ENCODE data around the gene SOX13. TPM values are rescaled to one million over a fixed set of nuclear protein-coding genes. Genes with fewer than 3 reads are reported as not detected.

SOX13 gene
- total RNA-seq, 1 experiment from 2014 or later, result 171 TPM

DNA sequence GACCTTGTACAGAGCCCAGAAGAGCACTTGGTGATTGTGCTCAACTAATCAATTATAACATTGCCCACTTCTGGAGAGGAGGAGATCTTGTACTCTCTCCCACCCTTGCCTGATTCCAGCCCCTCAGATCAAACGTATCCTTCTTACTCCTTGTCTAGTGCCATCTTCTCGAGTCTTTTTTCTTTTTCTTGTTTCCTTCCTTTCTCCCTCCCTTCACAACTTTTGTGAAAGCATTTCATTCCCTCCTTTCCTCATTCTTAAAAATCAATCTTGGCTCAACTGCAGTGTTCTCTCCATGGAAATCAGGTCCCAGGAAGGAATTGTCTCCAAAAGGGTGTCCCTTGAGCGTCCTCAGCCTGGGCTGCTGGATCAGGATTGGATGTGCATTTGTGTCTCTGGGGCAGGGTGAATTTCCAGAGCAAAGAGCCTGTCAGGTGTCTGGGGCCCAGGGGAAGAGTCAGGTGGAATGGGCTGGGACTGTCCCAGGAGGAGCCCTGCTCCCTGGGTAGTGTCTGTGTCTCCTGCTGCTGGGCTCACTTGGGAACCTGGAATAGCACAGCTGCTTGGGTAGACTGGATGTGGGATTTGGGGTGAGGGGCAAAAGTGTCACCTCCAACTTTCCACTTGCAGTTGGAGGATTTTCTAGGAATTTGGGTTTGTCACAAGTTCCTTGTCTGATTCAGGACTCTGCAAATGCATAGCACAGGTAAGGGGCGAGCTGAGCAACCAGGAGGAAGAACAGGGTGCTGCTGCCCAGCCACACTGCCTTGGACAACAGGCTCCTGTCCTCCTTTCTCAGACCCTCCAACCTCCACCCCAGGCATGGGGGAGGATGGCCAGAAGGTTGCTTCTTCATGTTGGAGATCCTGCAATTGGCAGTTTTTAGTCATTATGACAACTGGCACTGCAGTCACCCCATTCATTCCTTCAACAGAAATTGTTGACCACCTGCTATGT, 3.3 kb downstream of the SOX13 start (continued):
- TF ChIP-seq, protein P1, sequence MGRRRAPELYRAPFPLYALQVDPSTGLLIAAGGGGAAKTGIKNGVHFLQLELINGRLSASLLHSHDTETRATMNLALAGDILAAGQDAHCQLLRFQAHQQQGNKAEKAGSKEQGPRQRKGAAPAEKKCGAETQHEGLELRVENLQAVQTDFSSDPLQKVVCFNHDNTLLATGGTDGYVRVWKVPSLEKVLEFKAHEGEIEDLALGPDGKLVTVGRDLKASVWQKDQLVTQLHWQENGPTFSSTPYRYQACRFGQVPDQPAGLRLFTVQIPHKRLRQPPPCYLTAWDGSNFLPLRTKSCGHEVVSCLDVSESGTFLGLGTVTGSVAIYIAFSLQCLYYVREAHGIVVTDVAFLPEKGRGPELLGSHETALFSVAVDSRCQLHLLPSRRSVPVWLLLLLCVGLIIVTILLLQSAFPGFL (CRISPR knock-in tag; IDR thresholded peaks at IDR 0.05; ENCODE audit: borderline replicate concordance), result no peak
- TF ChIP-seq, protein P2, sequence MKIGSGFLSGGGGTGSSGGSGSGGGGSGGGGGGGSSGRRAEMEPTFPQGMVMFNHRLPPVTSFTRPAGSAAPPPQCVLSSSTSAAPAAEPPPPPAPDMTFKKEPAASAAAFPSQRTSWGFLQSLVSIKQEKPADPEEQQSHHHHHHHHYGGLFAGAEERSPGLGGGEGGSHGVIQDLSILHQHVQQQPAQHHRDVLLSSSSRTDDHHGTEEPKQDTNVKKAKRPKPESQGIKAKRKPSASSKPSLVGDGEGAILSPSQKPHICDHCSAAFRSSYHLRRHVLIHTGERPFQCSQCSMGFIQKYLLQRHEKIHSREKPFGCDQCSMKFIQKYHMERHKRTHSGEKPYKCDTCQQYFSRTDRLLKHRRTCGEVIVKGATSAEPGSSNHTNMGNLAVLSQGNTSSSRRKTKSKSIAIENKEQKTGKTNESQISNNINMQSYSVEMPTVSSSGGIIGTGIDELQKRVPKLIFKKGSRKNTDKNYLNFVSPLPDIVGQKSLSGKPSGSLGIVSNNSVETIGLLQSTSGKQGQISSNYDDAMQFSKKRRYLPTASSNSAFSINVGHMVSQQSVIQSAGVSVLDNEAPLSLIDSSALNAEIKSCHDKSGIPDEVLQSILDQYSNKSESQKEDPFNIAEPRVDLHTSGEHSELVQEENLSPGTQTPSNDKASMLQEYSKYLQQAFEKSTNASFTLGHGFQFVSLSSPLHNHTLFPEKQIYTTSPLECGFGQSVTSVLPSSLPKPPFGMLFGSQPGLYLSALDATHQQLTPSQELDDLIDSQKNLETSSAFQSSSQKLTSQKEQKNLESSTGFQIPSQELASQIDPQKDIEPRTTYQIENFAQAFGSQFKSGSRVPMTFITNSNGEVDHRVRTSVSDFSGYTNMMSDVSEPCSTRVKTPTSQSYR (CRISPR knock-in tag; IDR thresholded peaks at IDR 0.05), result no peak
- TF ChIP-seq HMGA2 (CRISPR knock-in tag; IDR thresholded peaks at IDR 0.05) (no peak), ZNF671 (CRISPR knock-in tag; IDR thresholded peaks at IDR 0.05) (no peak), JAZF1 (CRISPR knock-in tag; IDR thresholded peaks at IDR 0.05) (no peak), ZNF219 (CRISPR knock-in tag; IDR thresholded peaks at IDR 0.05; ENCODE audit: borderline replicate concordance) (no peak), IRF2 (CRISPR knock-in tag; IDR thresholded peaks at IDR 0.05; ENCODE audit: borderline replicate concordance, low read depth) (no peak)
- TF ChIP-seq, protein P3, sequence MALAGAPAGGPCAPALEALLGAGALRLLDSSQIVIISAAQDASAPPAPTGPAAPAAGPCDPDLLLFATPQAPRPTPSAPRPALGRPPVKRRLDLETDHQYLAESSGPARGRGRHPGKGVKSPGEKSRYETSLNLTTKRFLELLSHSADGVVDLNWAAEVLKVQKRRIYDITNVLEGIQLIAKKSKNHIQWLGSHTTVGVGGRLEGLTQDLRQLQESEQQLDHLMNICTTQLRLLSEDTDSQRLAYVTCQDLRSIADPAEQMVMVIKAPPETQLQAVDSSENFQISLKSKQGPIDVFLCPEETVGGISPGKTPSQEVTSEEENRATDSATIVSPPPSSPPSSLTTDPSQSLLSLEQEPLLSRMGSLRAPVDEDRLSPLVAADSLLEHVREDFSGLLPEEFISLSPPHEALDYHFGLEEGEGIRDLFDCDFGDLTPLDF (CRISPR knock-in tag; IDR thresholded peaks at IDR 0.05), result no peak
- TF ChIP-seq, protein P4, sequence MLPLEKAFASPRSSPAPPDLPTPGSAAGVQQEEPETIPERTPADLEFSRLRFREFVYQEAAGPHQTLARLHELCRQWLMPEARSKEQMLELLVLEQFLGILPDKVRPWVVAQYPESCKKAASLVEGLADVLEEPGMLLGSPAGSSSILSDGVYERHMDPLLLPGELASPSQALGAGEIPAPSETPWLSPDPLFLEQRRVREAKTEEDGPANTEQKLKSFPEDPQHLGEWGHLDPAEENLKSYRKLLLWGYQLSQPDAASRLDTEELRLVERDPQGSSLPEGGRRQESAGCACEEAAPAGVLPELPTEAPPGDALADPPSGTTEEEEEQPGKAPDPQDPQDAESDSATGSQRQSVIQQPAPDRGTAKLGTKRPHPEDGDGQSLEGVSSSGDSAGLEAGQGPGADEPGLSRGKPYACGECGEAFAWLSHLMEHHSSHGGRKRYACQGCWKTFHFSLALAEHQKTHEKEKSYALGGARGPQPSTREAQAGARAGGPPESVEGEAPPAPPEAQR (CRISPR knock-in tag; IDR thresholded peaks at IDR 0.05), result no peak

DNA sequence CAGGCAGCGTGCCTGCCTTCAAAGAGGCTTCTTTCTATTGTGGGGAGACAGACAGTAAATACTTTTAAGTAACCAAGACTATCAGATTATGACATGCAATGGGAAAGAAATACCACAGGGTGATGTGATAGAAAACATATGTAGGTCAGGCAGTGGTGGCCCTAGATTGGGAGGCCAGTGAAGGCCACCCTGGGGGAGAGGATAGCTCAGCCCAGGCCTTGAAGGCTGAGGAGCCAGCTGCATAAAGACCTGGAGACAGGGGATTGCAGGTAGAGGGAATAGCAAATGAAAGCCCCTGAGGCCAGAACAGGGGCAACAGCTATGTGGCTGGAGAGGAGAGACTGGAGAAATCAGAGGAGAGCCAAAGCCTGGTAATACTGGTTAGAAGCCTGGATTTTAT, 4.0 kb downstream of the SOX13 start:
- ATAC-seq, result no peak
- Mint-ChIP-seq H3K4me1 (peaks cover 65% of the 10 kb centered on the region), H3K27me3 (ENCODE audit: low read depth) (peaks cover 2% of the 10 kb centered on the region; the same call in 1 of the 2 replicates), H3K36me3 (peaks cover 2% of the 10 kb centered on the region; the same call in 1 of the 2 replicates), H3K27ac (peak overlapping the region; percentile 99), H3K9me3 (no peaks in the 10 kb centered on the region), H3K4me3 (peak overlapping the region; percentile 96)
- DNase-seq (ENCODE audit: low spot score), result no peak
- CTCF ChIA-PET, result interaction anchor here (1.2 to 5.1 kb wide), 2 partner anchors 10 to 51 kb away, joined by 3 to 58 read pairs; no protein-coding TSS in a partner anchor
- no peak for TF ChIP-seq ELF4 (CRISPR knock-in tag; IDR thresholded peaks at IDR 0.05; ENCODE audit: low read depth)
- TF ChIP-seq NFYB (CRISPR knock-in tag; conservative IDR thresholded peaks at IDR 0.05; ENCODE audit: low read depth), result no peak
- TF ChIP-seq, protein P5, sequence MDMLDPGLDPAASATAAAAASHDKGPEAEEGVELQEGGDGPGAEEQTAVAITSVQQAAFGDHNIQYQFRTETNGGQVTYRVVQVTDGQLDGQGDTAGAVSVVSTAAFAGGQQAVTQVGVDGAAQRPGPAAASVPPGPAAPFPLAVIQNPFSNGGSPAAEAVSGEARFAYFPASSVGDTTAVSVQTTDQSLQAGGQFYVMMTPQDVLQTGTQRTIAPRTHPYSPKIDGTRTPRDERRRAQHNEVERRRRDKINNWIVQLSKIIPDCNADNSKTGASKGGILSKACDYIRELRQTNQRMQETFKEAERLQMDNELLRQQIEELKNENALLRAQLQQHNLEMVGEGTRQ (CRISPR knock-in tag; IDR thresholded peaks at IDR 0.05), result no peak
- TF ChIP-seq GABPB1 (CRISPR knock-in tag; IDR thresholded peaks at IDR 0.05), result no peak
- no peak for TF ChIP-seq CBFB (CRISPR knock-in tag; IDR thresholded peaks at IDR 0.05; ENCODE audit: low read depth)
- TF ChIP-seq, protein P6, sequence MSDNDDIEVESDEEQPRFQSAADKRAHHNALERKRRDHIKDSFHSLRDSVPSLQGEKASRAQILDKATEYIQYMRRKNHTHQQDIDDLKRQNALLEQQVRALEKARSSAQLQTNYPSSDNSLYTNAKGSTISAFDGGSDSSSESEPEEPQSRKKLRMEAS (CRISPR knock-in tag; IDR thresholded peaks at IDR 0.05), result no peak
- TF ChIP-seq TEAD4 (CRISPR knock-in tag; IDR thresholded peaks at IDR 0.05), result no peak
- no peak for TF ChIP-seq GTF2I (CRISPR knock-in tag; conservative IDR thresholded peaks at IDR 0.05)
- TF ChIP-seq FOXP1 (CRISPR knock-in tag; IDR thresholded peaks at IDR 0.05; ENCODE audit: borderline replicate concordance), result no peak
- TF ChIP-seq, protein P7, sequence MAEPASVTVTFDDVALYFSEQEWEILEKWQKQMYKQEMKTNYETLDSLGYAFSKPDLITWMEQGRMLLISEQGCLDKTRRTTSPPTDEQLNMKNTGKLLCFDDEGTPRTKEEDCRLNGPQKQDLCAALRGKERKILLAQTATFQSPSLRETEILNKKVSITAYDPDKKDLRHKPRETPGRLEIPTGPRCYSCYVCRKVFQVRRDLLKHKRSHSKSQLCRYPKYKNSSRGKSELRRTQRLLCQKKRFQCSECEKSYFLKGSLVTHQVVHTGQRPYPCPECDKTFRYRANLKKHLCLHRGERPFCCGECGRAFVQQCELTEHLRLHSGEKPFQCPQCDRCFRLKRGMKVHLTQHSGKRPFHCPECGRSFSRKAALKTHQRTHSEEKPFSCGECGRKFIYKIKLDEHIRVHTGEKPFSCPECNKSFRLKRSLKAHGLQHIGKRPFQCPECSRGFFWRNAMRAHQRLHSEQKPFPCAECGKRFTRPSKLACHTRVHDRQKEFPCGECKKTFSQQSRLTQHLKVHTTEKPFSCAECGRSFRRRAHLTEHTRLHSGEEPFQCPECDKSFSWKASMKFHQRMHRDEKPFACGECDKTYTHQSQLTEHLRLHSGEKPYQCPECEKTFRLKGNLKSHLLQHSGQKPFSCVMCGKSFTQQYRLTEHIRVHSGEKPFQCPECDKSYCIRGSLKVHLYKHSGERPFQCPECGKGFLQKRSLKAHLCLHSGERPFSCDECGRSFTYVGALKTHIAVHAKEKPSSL (CRISPR knock-in tag; conservative IDR thresholded peaks at IDR 0.05), result no peak
- TF ChIP-seq, protein P8, sequence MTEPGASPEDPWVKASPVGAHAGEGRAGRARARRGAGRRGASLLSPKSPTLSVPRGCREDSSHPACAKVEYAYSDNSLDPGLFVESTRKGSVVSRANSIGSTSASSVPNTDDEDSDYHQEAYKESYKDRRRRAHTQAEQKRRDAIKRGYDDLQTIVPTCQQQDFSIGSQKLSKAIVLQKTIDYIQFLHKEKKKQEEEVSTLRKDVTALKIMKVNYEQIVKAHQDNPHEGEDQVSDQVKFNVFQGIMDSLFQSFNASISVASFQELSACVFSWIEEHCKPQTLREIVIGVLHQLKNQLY (CRISPR knock-in tag; IDR thresholded peaks at IDR 0.05), result no peak
- no peak for TF ChIP-seq NR1H2 (CRISPR knock-in tag; IDR thresholded peaks at IDR 0.05)
- TF ChIP-seq, protein P9, sequence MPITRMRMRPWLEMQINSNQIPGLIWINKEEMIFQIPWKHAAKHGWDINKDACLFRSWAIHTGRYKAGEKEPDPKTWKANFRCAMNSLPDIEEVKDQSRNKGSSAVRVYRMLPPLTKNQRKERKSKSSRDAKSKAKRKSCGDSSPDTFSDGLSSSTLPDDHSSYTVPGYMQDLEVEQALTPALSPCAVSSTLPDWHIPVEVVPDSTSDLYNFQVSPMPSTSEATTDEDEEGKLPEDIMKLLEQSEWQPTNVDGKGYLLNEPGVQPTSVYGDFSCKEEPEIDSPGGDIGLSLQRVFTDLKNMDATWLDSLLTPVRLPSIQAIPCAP (CRISPR knock-in tag; IDR thresholded peaks at IDR 0.05), result no peak
- no peak for TF ChIP-seq KAT7 (CRISPR knock-in tag; IDR thresholded peaks at IDR 0.05; ENCODE audit: borderline replicate concordance)
- no peak for TF ChIP-seq RORB (CRISPR knock-in tag; IDR thresholded peaks at IDR 0.05)
- POLR2A ChIA-PET, result interaction anchor here (1.1 kb wide), 1 partner anchor 51 kb away, joined by 3 read pairs; no protein-coding TSS in a partner anchor

All from WTC11 (cell line).